ENCODE results near the gene GRIN2C.

DNA sequence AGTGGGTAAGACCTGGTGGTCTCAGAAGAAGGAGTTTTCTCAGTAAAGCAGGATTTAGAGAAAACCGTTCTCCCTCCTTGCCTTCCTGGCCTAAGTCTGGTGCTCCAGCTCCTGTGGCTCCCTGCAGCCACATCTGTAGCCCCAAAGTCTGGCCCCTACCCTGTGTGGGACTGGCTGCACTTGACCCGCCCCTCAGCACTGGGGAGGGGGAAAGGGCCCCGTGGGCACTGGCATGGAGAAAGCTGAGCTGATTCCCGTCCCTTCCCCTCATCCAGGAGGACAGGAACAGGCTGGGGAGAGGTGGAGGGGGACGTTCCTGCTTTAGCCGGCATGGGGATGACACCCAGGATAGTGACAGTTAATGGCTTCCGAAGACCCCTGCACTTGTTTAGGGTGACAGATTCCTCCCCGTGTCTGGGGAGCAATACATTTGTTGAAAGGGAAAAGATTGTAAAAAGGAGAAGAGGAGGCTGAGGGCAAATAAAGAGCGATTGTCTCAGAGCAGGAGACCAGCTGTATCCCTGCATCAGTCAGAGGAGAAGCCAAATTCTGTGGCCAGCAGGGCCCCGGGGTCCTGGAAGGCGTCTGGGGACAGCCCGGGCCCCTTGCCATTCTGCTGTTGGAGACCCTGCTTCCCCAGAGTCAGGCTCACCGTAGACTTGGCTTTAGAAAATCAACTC lies 37.9 kb downstream of the GRIN2C start:
- TF ChIP-seq GATA2 (IDR thresholded peaks at IDR 0.05; ENCODE audit: low read depth, low read length): no peak
- TF ChIP-seq GATA3 (IDR thresholded peaks at IDR 0.05; ENCODE audit: low read depth, low read length): no peak
